HG03045 (cell line): ENCODE measurements around the gene SLC25A33.

Experiments
- ATAC-seq: cut with Tn5 transposase; IDR thresholded peaks from one replicate; pipeline ENCODE4 v1.9.1; 2021; ENCODE audit warnings: mild to moderate bottlenecking, moderate library complexity; ENCODE audit not compliant: unreplicated experiment

Gene SLC25A33

GRCh38 chr1:9599741-9600140 is 60.5 kb downstream of the SLC25A33 start:
- no peak for ATAC-seq

- no peak for ATAC-seq
These were observed 61.9 kb downstream of the SLC25A33 start for GRCh38 chr1:9600861-9601834.

- no peak for ATAC-seq
These were observed 62.9 kb downstream of the SLC25A33 start for GRCh38 chr1:9601942-9602793.

- no peak for ATAC-seq
These were observed 63.5 kb downstream of the SLC25A33 start for GRCh38 chr1:9602794-9603167.

GRCh38 chr1:9603307-9603706 is 64.0 kb downstream of the SLC25A33 start:
- ATAC-seq, result no peak

GRCh38 chr1:9603766-9604753 is 64.8 kb downstream of the SLC25A33 start:
- no peak for ATAC-seq

GRCh38 chr1:9604836-9605235 is 65.6 kb downstream of the SLC25A33 start:
- ATAC-seq, result no peak

- ATAC-seq, result no peak
These were observed 66.7 kb downstream of the SLC25A33 start for GRCh38 chr1:9605946-9606455.

GRCh38 chr1:9606458-9606857 is 67.2 kb downstream of the SLC25A33 start:
- ATAC-seq, result no peak

- ATAC-seq, result no peak
These were observed 67.7 kb downstream of the SLC25A33 start for GRCh38 chr1:9606948-9607347.

- no peak for ATAC-seq
These were observed 68.1 kb downstream of the SLC25A33 start for GRCh38 chr1:9607352-9607751.

- no peak for ATAC-seq
These were observed 70.7 kb downstream of the SLC25A33 start for GRCh38 chr1:9609998-9610397.

GRCh38 chr1:9610548-9610947 is 71.3 kb downstream of the SLC25A33 start:
- ATAC-seq, result no peak

GRCh38 chr1:9611716-9612115 is 72.5 kb downstream of the SLC25A33 start:
- ATAC-seq, result no peak

GRCh38 chr1:9612162-9612845 is 73.0 kb downstream of the SLC25A33 start:
- no peak for ATAC-seq

GRCh38 chr1:9612871-9613624 is 73.8 kb downstream of the SLC25A33 start:
- ATAC-seq, result no peak

- no peak for ATAC-seq
These were observed 74.5 kb downstream of the SLC25A33 start for GRCh38 chr1:9613625-9614299.

- ATAC-seq, result no peak
These were observed 76.2 kb downstream of the SLC25A33 start for GRCh38 chr1:9615316-9616063.
